ENCODE measurements around the gene ILDR1.

GRCh38 chr3:122002611-122003010, 19.4 kb downstream of the ILDR1 start:
- TF ChIP-seq CTCF (IDR thresholded peaks at IDR 0.05; ENCODE audit: low read length) (no peak), EZH2phosphoT487 (IDR thresholded peaks at IDR 0.05; ENCODE audit: low read length) (no peak), EZH2 (optimal IDR thresholded peaks at IDR 0.05; ENCODE audit: low read depth, low read length) (no peak)

Measured in MM.1S (cell line).